Measurements from ENCODE around the gene KLF4. TPM values are rescaled to one million over a fixed set of nuclear protein-coding genes. Genes with fewer than 3 reads are reported as not detected.

Gene KLF4
- total and polyA plus RNA-seq, 10 donors: 10.4 to 177 (median 66.4) TPM

DNA sequence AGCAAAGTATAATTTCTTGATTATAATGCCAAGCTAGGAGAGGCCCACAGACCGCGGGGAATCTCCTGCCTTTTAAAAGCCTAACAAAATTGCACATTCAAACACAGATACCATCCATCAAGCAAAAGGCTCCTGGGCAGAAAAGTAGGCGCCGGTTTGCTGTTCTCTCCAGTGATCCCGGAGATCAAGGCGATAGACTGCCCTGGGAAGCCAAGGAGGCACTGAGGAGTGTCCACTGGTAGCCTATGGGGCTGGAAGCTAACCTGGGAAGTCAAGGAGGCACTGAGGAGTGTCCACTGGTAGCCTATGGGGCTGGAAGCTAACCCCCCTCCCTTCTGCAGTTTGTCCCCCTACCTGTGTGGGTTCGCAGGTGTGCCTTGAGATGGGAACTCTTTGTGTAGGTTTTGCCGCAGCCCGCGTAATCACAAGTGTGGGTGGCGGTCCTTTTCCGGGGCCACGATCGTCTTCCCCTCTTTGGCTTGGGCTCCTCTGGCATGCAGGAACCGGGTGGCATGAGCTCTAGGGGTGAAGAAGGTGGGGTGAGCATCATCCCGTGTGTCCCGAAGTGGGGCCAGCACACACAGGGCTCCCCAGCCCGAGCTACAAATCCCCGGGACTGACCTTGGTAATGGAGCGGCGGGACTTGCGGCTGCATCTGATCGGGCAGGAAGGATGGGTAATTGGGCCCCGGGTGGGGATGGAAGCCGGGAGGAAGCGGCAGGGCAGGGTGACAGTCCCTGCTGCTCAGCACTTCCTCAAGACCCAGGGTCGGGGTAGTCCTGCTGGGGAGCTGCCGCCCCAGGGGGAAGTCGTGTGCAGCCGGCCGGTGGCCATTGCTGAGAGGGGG lies 2.7 kb downstream of the KLF4 start:
- H3K36me3 ChIP-seq: peaks cover 0 to 36% (median 0%) of the 10 kb centered on the region in 6 donors
- intact Hi-C loops (cut with DNase I; ENCODE audit: low total_unique reads): loop anchor here (10.0 kb wide), 1 partner anchor 788 kb away; no protein-coding TSS in a partner anchor
- no peak for TF ChIP-seq POLR2A (IDR thresholded peaks at IDR 0.05)
- TF ChIP-seq POLR2AphosphoS5 (IDR thresholded peaks at IDR 0.05): peak in 1 of 3 donors; percentile 34
- H3K9me3 ChIP-seq: no peaks in the 10 kb centered on the region
- peaks cover 0 to 61% (median 37%) of the 10 kb centered on the region in 7 donors for H3K27me3 ChIP-seq (replicated peaks in 1 of 7)
- H3K4me1 ChIP-seq: peaks cover 7 to 67% (median 38%) of the 10 kb centered on the region in 6 donors
- peak overlapping the region; percentile 66 to 95 (median 90) for H3K27ac ChIP-seq
- peak; percentile 73 for DNase-seq
- 55 to 73% (median 66%) methylated on average over 27 to 31 of the region's 31 CpGs for WGBS, 5 donors
- H3K4me3 ChIP-seq: peak overlapping the region; percentile 49 to 79 (median 57)

GRCh38 chr9:107485458-107486043 lies 4.0 kb downstream of the KLF4 start:
- Histone ChIP-seq H3K27ac (peak overlapping the region; percentile 38 to 95 (median 90)), H3K9me3 (no peaks in the 10 kb centered on the region), H3K27me3 (replicated peaks in 1 of 7) (peaks cover 0 to 47% (median 32%) of the 10 kb centered on the region in 7 donors), H3K4me1 (peaks cover 2 to 66% (median 32%) of the 10 kb centered on the region in 6 donors), H3K4me3 (peak overlapping the region; percentile 10 to 79 (median 57)), H3K36me3 (peaks cover 0 to 36% (median 0%) of the 10 kb centered on the region in 6 donors)
- intact Hi-C loops (cut with DNase I; ENCODE audit: low total_unique reads): loop anchor here (10.0 kb wide), 1 partner anchor 789 kb away; no protein-coding TSS in a partner anchor
- no peak for TF ChIP-seq CTCF (IDR thresholded peaks at IDR 0.05 in 8 of 11, conservative IDR thresholded peaks at IDR 0.05 in 3 of 11)
- no peak for TF ChIP-seq POLR2A (IDR thresholded peaks at IDR 0.05)
- TF ChIP-seq POLR2AphosphoS5 (IDR thresholded peaks at IDR 0.05): no peak
- no peak for DNase-seq
- 71 to 85% (median 81%) methylated on average over 15 of the region's 15 CpGs for WGBS, 5 donors

DNA sequence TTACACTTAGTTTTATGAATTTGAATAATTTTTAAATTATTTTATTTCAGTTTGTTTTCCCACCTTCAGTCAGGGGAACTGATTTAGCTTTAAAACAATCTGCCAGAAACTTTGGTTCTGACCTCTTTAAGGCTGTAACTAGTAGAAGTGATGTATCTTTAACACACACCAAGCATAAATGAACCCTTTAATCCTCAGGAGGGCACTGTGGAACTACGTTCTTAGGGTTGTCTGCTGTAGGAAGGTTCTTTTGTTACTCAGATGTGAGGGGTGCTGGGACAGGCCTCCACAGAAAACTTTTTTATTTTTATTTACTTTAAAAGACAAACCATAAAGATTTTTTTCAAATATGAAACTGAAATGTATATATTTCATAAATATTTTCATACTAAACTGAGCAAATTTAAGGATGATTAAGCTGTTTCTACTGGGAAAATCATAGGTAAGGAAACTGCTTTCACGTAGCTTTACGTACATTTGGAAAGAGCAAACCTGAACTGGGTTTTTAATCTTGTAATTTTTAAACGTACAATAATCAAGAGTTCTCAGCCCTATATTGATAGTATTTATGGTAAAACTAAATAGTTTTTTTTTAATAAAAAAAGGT lies 5.3 kb downstream of the KLF4 start:
- Histone ChIP-seq H3K27me3 (replicated peaks in 1 of 7) (peaks cover 0 to 34% (median 21%) of the 10 kb centered on the region in 7 donors), H3K4me3 (peak overlapping the region in 5 of 8 donors; percentile 57 to 79 (median 63)), H3K4me1 (peaks cover 0 to 60% (median 26%) of the 10 kb centered on the region in 6 donors), H3K9me3 (no peaks in the 10 kb centered on the region), H3K36me3 (peaks cover 0 to 36% (median 0%) of the 10 kb centered on the region in 6 donors), H3K27ac (peak overlapping the region in 7 of 8 donors; percentile 32 to 95 (median 90))
- DNase-seq: no peak
- 38 to 53% (median 47%) methylated on average over 4 of the region's 4 CpGs for WGBS, 5 donors
- intact Hi-C loops (cut with DNase I; ENCODE audit: low total_unique reads): loop anchor here (10.0 kb wide), 1 partner anchor 791 kb away; no protein-coding TSS in a partner anchor
- TF ChIP-seq CTCF (IDR thresholded peaks at IDR 0.05 in 8 of 11, conservative IDR thresholded peaks at IDR 0.05 in 3 of 11) (peak in 10 of 11 experiments; percentile 23 to 53 (median 48)), POLR2A (IDR thresholded peaks at IDR 0.05) (peak in 1 of 3 donors; percentile 35), POLR2AphosphoS5 (IDR thresholded peaks at IDR 0.05) (no peak)

GRCh38 chr9:107483666-107484065 lies 5.9 kb downstream of the KLF4 start:
- 64 to 77% (median 65%) methylated on average over 2 of the region's 2 CpGs for WGBS, 5 donors
- no peak for TF ChIP-seq POLR2AphosphoS5 (IDR thresholded peaks at IDR 0.05)
- no peak for TF ChIP-seq CTCF (IDR thresholded peaks at IDR 0.05 in 8 of 11, conservative IDR thresholded peaks at IDR 0.05 in 3 of 11)
- TF ChIP-seq POLR2A (IDR thresholded peaks at IDR 0.05): no peak
- Histone ChIP-seq H3K36me3 (peaks cover 0 to 36% (median 0%) of the 10 kb centered on the region in 6 donors), H3K9me3 (no peaks in the 10 kb centered on the region), H3K27me3 (replicated peaks in 1 of 7) (peaks cover 0 to 29% (median 16%) of the 10 kb centered on the region in 7 donors), H3K4me1 (peaks cover 0 to 55% (median 21%) of the 10 kb centered on the region in 6 donors), H3K27ac (peak overlapping the region in 7 of 8 donors; percentile 32 to 95 (median 90)), H3K4me3 (peak overlapping the region in 4 of 8 donors; percentile 2 to 79 (median 62))
- intact Hi-C loops (cut with DNase I; ENCODE audit: low total_unique reads): loop anchor here (10.0 kb wide), 1 partner anchor 791 kb away; no protein-coding TSS in a partner anchor
- DNase-seq: no peak
